GM15510 (cell line): ENCODE results near the gene MPIG6B.

ENCODE experiments used
- POLR2A ChIP-seq: IDR thresholded peaks from 3 replicates; pipeline ENCODE4 v1.6.1; 2011; ENCODE audit warnings: borderline replicate concordance; ENCODE audit not compliant: insufficient read length; ENCODE audit errors: extremely low read depth

MPIG6B gene, protein sequence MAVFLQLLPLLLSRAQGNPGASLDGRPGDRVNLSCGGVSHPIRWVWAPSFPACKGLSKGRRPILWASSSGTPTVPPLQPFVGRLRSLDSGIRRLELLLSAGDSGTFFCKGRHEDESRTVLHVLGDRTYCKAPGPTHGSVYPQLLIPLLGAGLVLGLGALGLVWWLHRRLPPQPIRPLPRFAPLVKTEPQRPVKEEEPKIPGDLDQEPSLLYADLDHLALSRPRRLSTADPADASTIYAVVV

DNA sequence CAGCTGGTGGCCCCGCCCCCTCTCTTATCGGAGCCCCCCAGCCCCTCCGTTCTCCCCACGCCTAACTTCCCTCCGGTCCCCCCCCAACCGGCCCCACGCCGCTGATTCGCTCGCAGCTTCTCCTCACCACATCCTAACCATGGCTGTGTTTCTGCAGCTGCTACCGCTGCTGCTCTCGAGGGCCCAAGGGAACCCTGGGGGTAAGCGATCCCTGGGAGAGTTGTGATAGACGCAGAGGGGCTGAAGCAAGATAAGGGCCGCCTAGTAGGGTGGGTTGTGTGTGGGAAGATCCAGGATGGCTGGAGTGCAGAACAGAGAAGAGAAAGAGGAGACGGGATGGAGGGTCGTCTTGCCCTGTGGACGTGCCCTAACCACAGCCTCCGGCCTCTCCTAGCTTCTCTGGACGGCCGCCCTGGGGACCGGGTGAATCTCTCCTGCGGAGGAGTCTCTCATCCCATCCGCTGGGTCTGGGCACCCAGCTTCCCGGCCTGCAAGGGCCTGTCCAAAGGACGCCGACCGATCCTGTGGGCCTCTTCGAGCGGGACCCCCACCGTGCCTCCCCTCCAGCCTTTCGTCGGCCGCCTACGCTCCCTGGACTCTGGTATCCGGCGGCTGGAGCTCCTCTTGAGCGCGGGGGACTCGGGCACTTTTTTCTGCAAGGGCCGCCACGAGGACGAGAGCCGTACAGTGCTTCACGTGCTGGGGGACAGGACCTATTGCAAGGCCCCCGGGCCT lies at the start of gene MPIG6B:
TSS of gene MPIG6B (plus strand) at position 129 of the 735 bp plus-strand sequence. CDS start at position 140, 11 bp downstream.
- TF ChIP-seq POLR2A, result no peak

GRCh38 chr6:31676322-31676903 lies 46.8 kb upstream of the MPIG6B start:
- TF ChIP-seq POLR2A, result no peak

DNA sequence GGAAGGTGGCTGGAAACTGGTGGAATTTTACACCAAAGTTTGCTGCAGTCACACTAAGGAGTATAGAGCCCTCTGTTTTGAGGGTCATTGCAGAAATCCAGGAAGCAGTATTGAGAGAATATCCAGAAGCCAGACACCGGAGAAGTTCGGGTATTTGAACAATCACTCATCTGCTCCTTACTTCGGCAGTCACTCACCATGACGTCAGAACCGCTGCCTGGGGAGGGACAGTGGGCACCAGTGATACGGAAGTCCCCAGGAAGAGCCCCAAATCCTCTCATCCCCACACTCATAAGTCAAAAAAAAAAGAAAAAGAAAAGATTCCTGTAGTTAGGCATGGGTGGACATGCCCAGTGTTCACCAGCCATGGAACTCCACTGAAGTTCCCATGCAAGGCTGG lies 46.3 kb upstream of the MPIG6B start:
- TF ChIP-seq POLR2A, result no peak

- no peak for TF ChIP-seq POLR2A
Measured at GRCh38 chr6:31677955-31678354, 45.2 kb upstream of the MPIG6B start.

GRCh38 chr6:31680226-31681134 lies 42.7 kb upstream of the MPIG6B start, which contains the start of gene LY6G5C:
LY6G5C (minus strand) TSS chr6:31681067; CDS start chr6:31680373, 694 bp downstream.
- no peak for TF ChIP-seq POLR2A

- TF ChIP-seq POLR2A, result peak; percentile 38
Measured at GRCh38 chr6:31681135-31681671, 42.0 kb upstream of the MPIG6B start.

DNA sequence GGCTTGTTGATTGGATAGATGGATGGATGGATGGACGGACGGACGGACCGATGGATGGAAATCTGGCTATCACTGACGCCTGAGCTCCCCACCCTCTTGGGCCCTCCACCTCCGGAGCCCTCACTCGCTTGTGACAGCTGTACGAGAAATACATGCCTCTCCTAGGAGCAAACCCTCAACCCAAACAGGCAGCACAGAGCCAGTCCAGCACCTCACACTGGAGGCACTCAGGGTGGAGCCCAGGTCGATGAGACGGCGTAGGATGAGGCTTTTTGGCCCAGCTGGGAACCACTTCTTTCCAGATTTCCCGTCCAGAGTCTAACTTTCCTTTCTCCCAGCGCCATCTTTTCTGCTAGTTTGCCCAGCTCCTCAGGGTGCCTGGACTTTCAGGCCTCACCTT lies 39.6 kb upstream of the MPIG6B start:
- TF ChIP-seq POLR2A, result no peak

- no peak for TF ChIP-seq POLR2A
Measured at GRCh38 chr6:31686483-31686882, 36.7 kb upstream of the MPIG6B start.

DNA sequence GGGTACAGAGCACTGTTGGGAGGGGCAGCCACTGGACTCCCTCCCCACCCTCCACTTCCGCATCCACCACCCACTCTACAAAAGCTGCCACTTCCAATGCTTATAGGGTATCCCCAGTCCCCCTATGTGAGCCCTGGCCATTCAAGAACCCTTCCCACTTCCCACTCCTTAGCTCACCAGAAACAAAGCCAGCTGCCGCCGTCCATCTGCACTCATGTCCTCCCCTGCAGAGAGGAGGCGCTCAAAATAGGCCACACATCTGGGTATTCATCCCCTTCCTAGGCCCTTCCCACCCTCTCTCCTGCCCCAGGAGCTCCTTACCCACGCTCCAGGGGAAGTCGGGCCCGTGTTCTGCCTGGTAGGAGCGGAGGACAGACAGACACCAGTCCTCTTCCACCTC lies 35.9 kb upstream of the MPIG6B start:
- TF ChIP-seq POLR2A, result no peak

- no peak for TF ChIP-seq POLR2A
Measured at GRCh38 chr6:31687860-31688693, 35.1 kb upstream of the MPIG6B start.

- TF ChIP-seq POLR2A, result no peak
Measured at GRCh38 chr6:31689249-31690110, 33.7 kb upstream of the MPIG6B start.

GRCh38 chr6:31690231-31691077 lies 32.7 kb upstream of the MPIG6B start:
- no peak for TF ChIP-seq POLR2A
